ENCODE results near the gene STXBP2.
A peak's percentile ranks its signal among the peaks of the same experiment; 100 is the strongest.

The STXBP2 gene

GRCh38 chr19:7681340-7682174, 44.6 kb downstream of the STXBP2 start:
- peak; percentile 89 for DNase-seq

- peak; percentile 5 for DNase-seq
Observed at GRCh38 chr19:7682175-7682855, 45.4 kb downstream of the STXBP2 start.

GRCh38 chr19:7685546-7686445, 48.9 kb downstream of the STXBP2 start:
- no peak for DNase-seq

GRCh38 chr19:7687177-7687576, 50.3 kb downstream of the STXBP2 start:
- DNase-seq, result no peak

GRCh38 chr19:7689165-7689564, 52.3 kb downstream of the STXBP2 start:
- DNase-seq, result no peak

- DNase-seq, result no peak
Observed at GRCh38 chr19:7690779-7691258, 53.9 kb downstream of the STXBP2 start.

GRCh38 chr19:7691497-7691896, 54.6 kb downstream of the STXBP2 start:
- DNase-seq, result no peak

GRCh38 chr19:7692417-7693088, 55.6 kb downstream of the STXBP2 start:
- DNase-seq, result no peak

GRCh38 chr19:7694499-7694898, 57.6 kb downstream of the STXBP2 start:
- DNase-seq, result no peak
